Endodermal cell (in vitro differentiated cells): Measurements from ENCODE around the gene C6orf62. TPM values are rescaled to one million over a fixed set of nuclear protein-coding genes. Genes with fewer than 3 reads are reported as not detected.
"Not testable (repeated sequence)": the region's sequence is repeated elsewhere in the genome, so short reads cannot be mapped to it uniquely, and the experiment has no call there.

Experiments
- DNase-seq: peaks from one replicate; pipeline ENCODE4 v3.0.0-alpha.2; 2017
- H3K27ac ChIP-seq: 2 replicates; pipeline ENCODE4 v1.5.1; 2013; ENCODE audit warnings: mild to moderate bottlenecking, low read depth, low read length, moderate library complexity
- H3K27me3 ChIP-seq: 2 replicates; pipeline ENCODE4 v1.6.1; 2013; ENCODE audit warnings: mild to moderate bottlenecking, low read length, moderate library complexity; ENCODE audit not compliant: insufficient read depth, control insufficient read depth, poor library complexity, severe bottlenecking
- H3K36me3 ChIP-seq: 2 replicates; pipeline ENCODE4 v1.7.0; 2013; ENCODE audit warnings: mild to moderate bottlenecking, low read length, moderate library complexity; ENCODE audit not compliant: control insufficient read depth, insufficient read depth
- H3K4me1 ChIP-seq: one replicate; pipeline ENCODE4 v1.7.0; 2013; ENCODE audit warnings: low read length; ENCODE audit not compliant: control insufficient read depth, insufficient read depth
- H3K4me3 ChIP-seq: 2 replicates; pipeline ENCODE4 v1.5.1; 2013; ENCODE audit warnings: mild to moderate bottlenecking, low read length, moderate library complexity
- H3K9ac ChIP-seq: 2 replicates; pipeline ENCODE4 v1.6.1; 2013; ENCODE audit warnings: mild to moderate bottlenecking, low read length, moderate library complexity; ENCODE audit not compliant: poor library complexity, severe bottlenecking; ENCODE audit errors: extremely low read depth
- H3K9me3 ChIP-seq: 2 replicates; pipeline ENCODE4 v1.6.1; 2013; ENCODE audit warnings: mild to moderate bottlenecking, low read length, moderate library complexity; ENCODE audit not compliant: control insufficient read depth
- H3K27ac Mint-ChIP-seq: 2 replicates; pipeline ENCODE4 v1.8.0; 2020; ENCODE audit warnings: mixed read lengths
- H3K27me3 Mint-ChIP-seq: 2 replicates; pipeline ENCODE4 v1.8.0; 2021; ENCODE audit warnings: mild to moderate bottlenecking, mixed read lengths; ENCODE audit not compliant: insufficient read depth
- H3K36me3 Mint-ChIP-seq: 2 replicates; pipeline ENCODE4 v1.8.0; 2020; ENCODE audit warnings: low read depth, mixed read lengths
- H3K4me1 Mint-ChIP-seq: 2 replicates; pipeline ENCODE4 v1.8.0; 2020; ENCODE audit warnings: mixed read lengths
- H3K4me3 Mint-ChIP-seq: 2 replicates; pipeline ENCODE4 v1.8.0; 2020; ENCODE audit warnings: mild to moderate bottlenecking, moderate library complexity, mixed read lengths
- H3K9me3 Mint-ChIP-seq: 2 replicates; pipeline ENCODE4 v1.8.0; 2020; ENCODE audit warnings: mild to moderate bottlenecking, mixed read lengths
- WGBS, 2 experiments: methylation state at CpG; one replicate each; pipeline versions ENCODE4 v1.1.5 to v1.1.7; 2013; ENCODE audit warnings: missing lambda C conversion rate in 2 of 2, mixed read lengths in 1 of 2; ENCODE audit not compliant: insufficient coverage in 1 of 2, insufficient read length in 1 of 2; 5-methylcytosine and 5-hydroxymethylcytosine counted together
- total RNA-seq, 2 donors: library from RNA; stranded (reverse); fragmentation: NEBNext Ultra II Directional in 1 of 2; extraction: Animal tissue kit (Norgen Biotek cat#: 25700) in 1 of 2; gene quantifications; 2 replicates in 1 of 2; 3 replicates in 1 of 2; pipeline ENCODE4 v1.2.1, GENCODE V29; 2021
- TF ChIP-seq, protein P1 (sequence below): fragments of 200-600 bp; sonication (generic); conservative IDR thresholded peaks from 2 replicates; pipeline ENCODE4 v1.5.0; 2021; ENCODE audit warnings: antibody characterized with exemption, mild to moderate bottlenecking

The C6orf62 gene
- total RNA-seq, 2 donors from 2014 or later: 106 to 120 TPM

DNA sequence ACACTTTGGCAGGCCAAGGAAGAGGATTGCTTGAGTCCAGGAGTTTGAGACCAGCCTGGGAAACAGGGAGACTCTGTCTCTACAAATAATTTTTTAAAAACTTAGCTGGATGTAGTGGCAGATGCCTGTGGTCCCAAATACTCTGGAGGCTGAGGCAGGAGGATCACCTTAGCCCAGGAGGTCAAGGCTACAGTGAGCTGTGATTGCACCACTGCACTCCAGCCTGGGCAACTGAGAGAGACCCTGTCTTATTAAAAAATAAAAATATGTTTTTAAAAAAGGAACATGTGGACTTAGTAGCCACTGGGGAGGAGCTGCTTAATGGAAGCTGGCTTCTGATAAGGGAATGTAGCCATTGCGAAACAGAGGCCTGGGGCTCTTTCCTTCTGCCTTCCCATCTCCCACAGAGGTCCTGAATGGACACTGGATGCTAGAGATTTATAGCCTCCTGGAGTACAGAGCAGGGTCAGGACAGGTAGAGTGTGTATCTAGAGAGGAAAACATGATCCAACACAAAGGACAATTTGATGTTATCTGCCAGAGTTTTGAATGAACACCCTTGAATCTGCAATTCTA lies 34.1 kb upstream of the C6orf62 start:
- no peak for DNase-seq
- no peaks in the 10 kb centered on the region for H3K36me3 ChIP-seq
- WGBS, 2 experiments: 100% methylated on average over 1 of the region's 1 CpG
- H3K4me3 ChIP-seq: no peak overlapping the region
- H3K27ac Mint-ChIP-seq: no peak overlapping the region
- H3K4me1 Mint-ChIP-seq: no peaks in the 10 kb centered on the region
- no peak overlapping the region for H3K4me3 Mint-ChIP-seq
- no peak overlapping the region for H3K27ac ChIP-seq
- no peak overlapping the region for H3K9ac ChIP-seq
- H3K4me1 ChIP-seq: no peaks in the 10 kb centered on the region
- TF ChIP-seq, protein P1, sequence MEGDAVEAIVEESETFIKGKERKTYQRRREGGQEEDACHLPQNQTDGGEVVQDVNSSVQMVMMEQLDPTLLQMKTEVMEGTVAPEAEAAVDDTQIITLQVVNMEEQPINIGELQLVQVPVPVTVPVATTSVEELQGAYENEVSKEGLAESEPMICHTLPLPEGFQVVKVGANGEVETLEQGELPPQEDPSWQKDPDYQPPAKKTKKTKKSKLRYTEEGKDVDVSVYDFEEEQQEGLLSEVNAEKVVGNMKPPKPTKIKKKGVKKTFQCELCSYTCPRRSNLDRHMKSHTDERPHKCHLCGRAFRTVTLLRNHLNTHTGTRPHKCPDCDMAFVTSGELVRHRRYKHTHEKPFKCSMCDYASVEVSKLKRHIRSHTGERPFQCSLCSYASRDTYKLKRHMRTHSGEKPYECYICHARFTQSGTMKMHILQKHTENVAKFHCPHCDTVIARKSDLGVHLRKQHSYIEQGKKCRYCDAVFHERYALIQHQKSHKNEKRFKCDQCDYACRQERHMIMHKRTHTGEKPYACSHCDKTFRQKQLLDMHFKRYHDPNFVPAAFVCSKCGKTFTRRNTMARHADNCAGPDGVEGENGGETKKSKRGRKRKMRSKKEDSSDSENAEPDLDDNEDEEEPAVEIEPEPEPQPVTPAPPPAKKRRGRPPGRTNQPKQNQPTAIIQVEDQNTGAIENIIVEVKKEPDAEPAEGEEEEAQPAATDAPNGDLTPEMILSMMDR: no peak
- H3K9me3 Mint-ChIP-seq: peaks cover 14% of the 10 kb centered on the region
- no peaks in the 10 kb centered on the region for H3K36me3 Mint-ChIP-seq
- peaks cover 3% of the 10 kb centered on the region for H3K27me3 Mint-ChIP-seq
- H3K9me3 ChIP-seq: peaks cover 13% of the 10 kb centered on the region
- no peaks in the 10 kb centered on the region for H3K27me3 ChIP-seq

DNA sequence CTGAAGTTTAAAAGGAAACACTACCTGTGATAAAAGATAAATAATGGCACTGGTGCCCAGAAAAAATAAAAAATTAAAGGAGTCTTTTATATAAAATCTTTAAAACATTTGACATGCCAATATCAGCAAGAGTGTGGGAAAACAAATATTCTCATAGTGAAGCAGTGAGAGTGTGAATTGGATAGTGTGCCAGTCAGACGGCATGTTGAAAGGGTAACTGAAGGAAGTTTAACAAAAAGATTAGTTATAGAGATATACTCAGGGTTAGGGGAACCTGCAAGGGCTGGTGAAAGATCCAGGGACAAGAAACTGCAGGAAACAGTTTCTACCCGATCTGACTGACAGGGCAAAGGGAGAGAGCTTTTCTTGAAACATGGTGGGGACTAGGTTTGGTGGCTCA lies 33.5 kb upstream of the C6orf62 start:
- Mint-ChIP-seq H3K36me3 (no peaks in the 10 kb centered on the region), H3K4me1 (no peaks in the 10 kb centered on the region), H3K27ac (no peak overlapping the region), H3K9me3 (peaks cover 14% of the 10 kb centered on the region), H3K4me3 (no peak overlapping the region), H3K27me3 (peaks cover 3% of the 10 kb centered on the region)
- Histone ChIP-seq H3K4me3 (no peak overlapping the region), H3K36me3 (no peaks in the 10 kb centered on the region), H3K27me3 (no peaks in the 10 kb centered on the region), H3K4me1 (no peaks in the 10 kb centered on the region), H3K9ac (no peak overlapping the region), H3K9me3 (peaks cover 13% of the 10 kb centered on the region), H3K27ac (no peak overlapping the region)
- 90 to 95% methylated on average over 2 of the region's 2 CpGs for WGBS, 2 experiments
- TF ChIP-seq, protein P1: no peak
- DNase-seq: no peak

DNA sequence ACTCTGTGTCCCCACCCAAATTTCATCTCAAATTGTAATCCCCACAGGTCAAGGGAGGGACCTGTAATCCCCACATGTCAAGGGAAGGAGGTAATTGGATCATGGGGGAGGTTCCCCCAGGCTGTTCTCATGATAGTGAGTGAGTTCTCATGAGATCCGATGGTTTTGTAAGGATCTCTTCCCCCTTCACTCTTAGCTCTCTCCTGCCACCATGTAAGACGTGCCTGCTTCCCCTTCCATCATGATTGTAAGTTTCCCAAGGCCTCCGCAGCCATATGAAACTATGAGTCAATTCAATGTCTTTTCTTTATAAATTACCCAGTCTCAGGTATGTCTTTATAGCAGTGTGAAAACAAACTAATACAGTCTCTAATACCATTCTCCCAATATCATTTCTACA lies 31.9 kb upstream of the C6orf62 start:
- H3K4me1 ChIP-seq, H3K4me3 ChIP-seq, H3K27ac ChIP-seq, H3K36me3 Mint-ChIP-seq, H3K27ac Mint-ChIP-seq, H3K27me3 Mint-ChIP-seq, DNase-seq, H3K36me3 ChIP-seq, H3K27me3 ChIP-seq, H3K9ac ChIP-seq, H3K4me3 Mint-ChIP-seq, H3K4me1 Mint-ChIP-seq: not testable (repeated sequence)
- WGBS, 2 experiments: 93 to 100% methylated on average over 1 to 3 of the region's 3 CpGs
- H3K9me3 Mint-ChIP-seq: peaks cover 14% of the 10 kb centered on the region
- peaks cover 13% of the 10 kb centered on the region for H3K9me3 ChIP-seq

DNA sequence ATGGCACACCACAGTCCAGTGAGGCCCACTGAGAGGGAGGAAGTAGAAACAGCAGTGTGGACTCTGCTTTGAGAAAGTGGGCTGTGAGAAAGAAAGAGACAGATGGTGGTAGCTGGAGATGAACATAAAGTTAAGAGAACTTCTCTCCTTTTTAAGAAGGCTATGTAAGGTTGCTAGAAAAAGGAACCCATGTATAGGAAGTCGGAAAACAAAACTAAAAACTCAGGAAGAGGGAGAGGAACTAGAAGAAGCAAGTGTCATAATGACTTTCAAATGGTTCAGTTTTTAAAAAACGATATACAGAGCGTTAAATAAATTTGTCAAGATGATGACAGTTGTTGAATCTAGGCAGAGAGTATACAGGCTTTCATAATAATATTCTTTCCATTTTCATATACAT lies 30.3 kb upstream of the C6orf62 start:
- DNase-seq: no peak
- H3K9me3 Mint-ChIP-seq: peaks cover 9% of the 10 kb centered on the region
- H3K4me3 Mint-ChIP-seq: no peak overlapping the region
- Histone ChIP-seq H3K4me3 (no peak overlapping the region), H3K9ac (no peak overlapping the region), H3K27me3 (no peaks in the 10 kb centered on the region), H3K27ac (no peak overlapping the region), H3K36me3 (no peaks in the 10 kb centered on the region), H3K9me3 (peaks cover 7% of the 10 kb centered on the region), H3K4me1 (no peaks in the 10 kb centered on the region)
- 87 to 100% methylated on average over 1 to 3 of the region's 3 CpGs for WGBS, 2 experiments
- peaks cover 3% of the 10 kb centered on the region for H3K27me3 Mint-ChIP-seq
- no peaks in the 10 kb centered on the region for H3K36me3 Mint-ChIP-seq
- H3K27ac Mint-ChIP-seq: no peak overlapping the region
- TF ChIP-seq, protein P1: no peak
- H3K4me1 Mint-ChIP-seq: no peaks in the 10 kb centered on the region
